ENCODE data around the gene FADS2.

DNA sequence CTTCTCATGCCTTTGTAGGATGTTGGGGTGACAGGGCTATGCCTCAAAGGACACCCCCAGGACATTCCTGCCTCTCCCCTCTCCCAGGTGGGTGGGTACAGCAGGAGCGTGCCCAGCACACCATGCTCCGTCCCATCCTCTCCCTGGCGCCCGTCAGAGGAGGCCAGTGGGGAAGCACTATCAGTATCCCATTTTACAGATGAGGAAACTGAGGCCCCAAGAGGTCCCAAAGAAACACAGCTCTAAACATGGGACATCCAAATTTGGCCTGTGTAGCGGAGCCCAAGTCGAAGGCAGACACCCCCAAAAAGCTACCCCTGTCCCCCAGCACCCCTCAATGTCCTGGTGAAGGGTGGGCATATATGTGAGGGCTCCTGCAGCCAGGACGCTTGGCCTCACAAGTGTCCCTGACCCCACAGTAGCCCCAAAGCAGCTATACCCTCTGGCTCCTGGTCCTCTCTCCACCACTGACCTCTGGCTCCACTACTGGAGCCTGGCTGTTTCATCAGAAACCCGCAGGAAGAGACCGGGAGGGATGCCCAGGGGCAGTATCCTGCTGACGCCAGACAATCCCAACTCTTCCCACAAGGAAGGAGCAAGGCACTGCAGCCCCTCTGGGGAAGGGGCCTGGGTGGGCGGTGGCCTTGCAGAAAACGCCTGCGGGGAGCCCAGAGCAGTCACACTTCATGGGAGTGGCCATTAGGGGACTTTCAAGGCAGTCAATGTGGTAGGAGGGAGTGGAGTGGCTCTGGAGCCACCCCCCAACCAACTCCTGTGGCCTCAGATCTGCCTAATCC, 57.9 kb downstream of the FADS2 start:
- TF ChIP-seq EZH2phosphoT487 (IDR thresholded peaks at IDR 0.05; ENCODE audit: low read length) (no peak), CTCF (IDR thresholded peaks at IDR 0.05; ENCODE audit: low read length) (no peak), EZH2 (optimal IDR thresholded peaks at IDR 0.05; ENCODE audit: low read depth, low read length) (no peak)
